WTC11 (cell line): ENCODE results near the gene HAUS5. TPM values are rescaled to one million over a fixed set of nuclear protein-coding genes. Genes with fewer than 3 reads are reported as not detected.

ENCODE experiments used
- ATAC-seq: fragments of 200-7000 bp; cut with Tn5 transposase; 2 replicates; pipeline ENCODE4 v1.10.0; 2021; ENCODE audit warnings: mild to moderate bottlenecking, moderate library complexity
- CTCF ChIA-PET: fragments of 300-600 bp; sonication (Branson Sonifier 250); formaldehyde crosslinking; loops from one replicate; lab custom pipeline; 2021; ENCODE audit warnings: antibody characterized with exemption; lab: Charles Lee
- POLR2A ChIA-PET: fragments of 350-600 bp; sonication (Branson Sonifier 250); formaldehyde crosslinking; loops from one replicate; lab custom pipeline; 2021; ENCODE audit warnings: antibody characterized with exemption; lab: Charles Lee
- DNase-seq: peaks from one replicate; pipeline ENCODE4 v3.0.0; 2021; ENCODE audit warnings: low spot score
- H3K27ac Mint-ChIP-seq: 2 replicates; pipeline ENCODE4 v1.8.0; 2021; ENCODE audit warnings: mixed read lengths
- H3K27me3 Mint-ChIP-seq: 2 replicates; pipeline ENCODE4 v1.8.0; 2021; ENCODE audit warnings: low read depth, mild to moderate bottlenecking, moderate library complexity, mixed read lengths
- H3K36me3 Mint-ChIP-seq: 2 replicates; pipeline ENCODE4 v1.8.0; 2021; ENCODE audit warnings: mixed read lengths
- H3K4me1 Mint-ChIP-seq: 2 replicates; pipeline ENCODE4 v1.8.0; 2022; ENCODE audit warnings: mixed read lengths
- H3K4me3 Mint-ChIP-seq: 2 replicates; pipeline ENCODE4 v1.8.0; 2021; ENCODE audit warnings: mild to moderate bottlenecking, moderate library complexity, mixed read lengths
- H3K9me3 Mint-ChIP-seq: 2 replicates; pipeline ENCODE4 v1.8.0; 2021; ENCODE audit warnings: mixed read lengths
- E2F1 ChIP-seq: sonication (generic); formaldehyde crosslinking; IDR thresholded peaks from 2 replicates; pipeline ENCODE4 v1.8.0; 2022; ENCODE audit warnings: mild to moderate bottlenecking, missing genetic modification reagents
- GABPB1 ChIP-seq: sonication (generic); formaldehyde crosslinking; IDR thresholded peaks from 2 replicates; pipeline ENCODE4 v1.8.1; 2023; ENCODE audit warnings: mild to moderate bottlenecking, missing genetic modification reagents
- GRHL2 ChIP-seq: fragments of 250-450 bp; sonication (Bioruptor Pico); IDR thresholded peaks from 2 replicates; pipeline ENCODE4 v1.8.0; 2022; ENCODE audit warnings: mild to moderate bottlenecking, moderate library complexity; ENCODE audit not compliant: insufficient replicate concordance, severe bottlenecking
- HMGXB4 ChIP-seq: sonication (generic); formaldehyde crosslinking; IDR thresholded peaks from 2 replicates; pipeline ENCODE4 v1.8.1; 2023; ENCODE audit warnings: mild to moderate bottlenecking, moderate library complexity, missing genetic modification reagents
- NFE2L1 ChIP-seq: sonication (generic); formaldehyde crosslinking; IDR thresholded peaks from 2 replicates; pipeline ENCODE4 v1.8.1; 2023; ENCODE audit warnings: missing genetic modification reagents
- PRDM15 ChIP-seq: sonication (generic); formaldehyde crosslinking; IDR thresholded peaks from 2 replicates; pipeline ENCODE4 v1.8.0; 2022; ENCODE audit warnings: missing genetic modification reagents
- SOX15 ChIP-seq: fragments of 250-450 bp; sonication (Bioruptor Pico); IDR thresholded peaks from 2 replicates; pipeline ENCODE4 v1.9.0; 2021; ENCODE audit warnings: mild to moderate bottlenecking
- ZNF219 ChIP-seq: sonication (generic); formaldehyde crosslinking; IDR thresholded peaks from 2 replicates; pipeline ENCODE4 v1.8.0; 2023; ENCODE audit warnings: missing genetic modification reagents, mild to moderate bottlenecking, borderline replicate concordance
- ZNF416 ChIP-seq: fragments of 250-450 bp; sonication (Bioruptor Pico); IDR thresholded peaks from 2 replicates; pipeline ENCODE4 v1.9.0; 2021; ENCODE audit warnings: mild to moderate bottlenecking, inconsistent platforms
- ZNF425 ChIP-seq: fragments of 250-450 bp; sonication (Bioruptor Pico); conservative IDR thresholded peaks from 2 replicates; pipeline ENCODE4 v1.9.0; 2021; ENCODE audit warnings: mild to moderate bottlenecking
- ZNF671 ChIP-seq: fragments of 250-450 bp; sonication (Bioruptor Pico); IDR thresholded peaks from 2 replicates; pipeline ENCODE4 v1.8.0; 2021; ENCODE audit warnings: mild to moderate bottlenecking
- ZSCAN18 ChIP-seq: fragments of 250-450 bp; sonication (Bioruptor Pico); IDR thresholded peaks from 2 replicates; pipeline ENCODE4 v2.1.2; 2022; ENCODE audit warnings: mild to moderate bottlenecking, moderate library complexity
- total RNA-seq: library from RNA; stranded (reverse); gene quantifications from 3 replicates; pipeline ENCODE4 v1.2.3, GENCODE V29; 2021
- TF ChIP-seq, protein P1 (sequence below): fragments of 250-450 bp; sonication (Bioruptor Pico); IDR thresholded peaks from 2 replicates; pipeline ENCODE4 v1.8.0; 2021; ENCODE audit warnings: mild to moderate bottlenecking
- TF ChIP-seq, protein P2 (sequence below): sonication (generic); formaldehyde crosslinking; IDR thresholded peaks from 2 replicates; pipeline ENCODE4 v1.8.1; 2022; ENCODE audit warnings: mild to moderate bottlenecking, missing genetic modification reagents, moderate library complexity, borderline replicate concordance
- TF ChIP-seq, protein P3 (sequence below): sonication (generic); formaldehyde crosslinking; IDR thresholded peaks from 2 replicates; pipeline ENCODE4 v1.8.0; 2022; ENCODE audit warnings: mild to moderate bottlenecking, missing genetic modification reagents

The HAUS5 gene
- total RNA-seq, 1 experiment from 2014 or later: 25.4 TPM

DNA sequence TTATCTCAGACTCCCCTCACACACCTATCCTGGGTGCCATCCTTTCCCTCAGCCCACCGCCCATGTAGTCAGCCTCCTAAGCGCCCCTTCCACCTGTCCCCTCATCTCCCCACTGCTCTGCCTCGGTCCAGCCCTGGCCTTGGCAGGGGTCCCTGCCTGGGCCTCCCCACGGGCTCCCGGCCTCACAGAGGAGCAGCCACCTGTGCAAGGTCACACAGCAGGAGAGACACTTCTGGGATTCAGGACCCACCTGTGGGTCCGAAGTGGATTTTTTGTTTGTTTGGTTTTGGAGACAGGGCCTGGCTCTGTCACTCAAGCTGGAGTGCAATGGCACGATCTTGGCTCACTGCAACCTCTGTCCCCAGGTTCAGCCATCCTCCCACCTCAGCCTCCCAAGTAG is 53.1 kb downstream of the HAUS5 start:
- ATAC-seq (no peak), DNase-seq (no peak)
- Mint-ChIP-seq H3K27me3 (peaks cover 16% of the 10 kb centered on the region), H3K27ac (no peak overlapping the region), H3K36me3 (no peaks in the 10 kb centered on the region), H3K4me1 (0 out of 2 replicates have a peak, but pooled peaks cover 4% of the 10 kb centered on the region), H3K9me3 (no peaks in the 10 kb centered on the region), H3K4me3 (no peak overlapping the region)
- ChIA-PET POLR2A (no interaction called here), CTCF (no interaction called here)
- TF ChIP-seq PRDM15 (CRISPR knock-in tag): no peak
- no peak for TF ChIP-seq ZNF416 (CRISPR knock-in tag)
- TF ChIP-seq, protein P1, sequence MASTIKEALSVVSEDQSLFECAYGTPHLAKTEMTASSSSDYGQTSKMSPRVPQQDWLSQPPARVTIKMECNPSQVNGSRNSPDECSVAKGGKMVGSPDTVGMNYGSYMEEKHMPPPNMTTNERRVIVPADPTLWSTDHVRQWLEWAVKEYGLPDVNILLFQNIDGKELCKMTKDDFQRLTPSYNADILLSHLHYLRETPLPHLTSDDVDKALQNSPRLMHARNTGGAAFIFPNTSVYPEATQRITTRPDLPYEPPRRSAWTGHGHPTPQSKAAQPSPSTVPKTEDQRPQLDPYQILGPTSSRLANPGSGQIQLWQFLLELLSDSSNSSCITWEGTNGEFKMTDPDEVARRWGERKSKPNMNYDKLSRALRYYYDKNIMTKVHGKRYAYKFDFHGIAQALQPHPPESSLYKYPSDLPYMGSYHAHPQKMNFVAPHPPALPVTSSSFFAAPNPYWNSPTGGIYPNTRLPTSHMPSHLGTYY (CRISPR knock-in tag): no peak
- TF ChIP-seq, protein P2, sequence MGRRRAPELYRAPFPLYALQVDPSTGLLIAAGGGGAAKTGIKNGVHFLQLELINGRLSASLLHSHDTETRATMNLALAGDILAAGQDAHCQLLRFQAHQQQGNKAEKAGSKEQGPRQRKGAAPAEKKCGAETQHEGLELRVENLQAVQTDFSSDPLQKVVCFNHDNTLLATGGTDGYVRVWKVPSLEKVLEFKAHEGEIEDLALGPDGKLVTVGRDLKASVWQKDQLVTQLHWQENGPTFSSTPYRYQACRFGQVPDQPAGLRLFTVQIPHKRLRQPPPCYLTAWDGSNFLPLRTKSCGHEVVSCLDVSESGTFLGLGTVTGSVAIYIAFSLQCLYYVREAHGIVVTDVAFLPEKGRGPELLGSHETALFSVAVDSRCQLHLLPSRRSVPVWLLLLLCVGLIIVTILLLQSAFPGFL (CRISPR knock-in tag): no peak
- no peak for TF ChIP-seq HMGXB4
- no peak for TF ChIP-seq GABPB1 (CRISPR knock-in tag)
- TF ChIP-seq E2F1 (CRISPR knock-in tag): no peak
- no peak for TF ChIP-seq GRHL2 (CRISPR knock-in tag)
- TF ChIP-seq ZNF671 (CRISPR knock-in tag): no peak
- no peak for TF ChIP-seq SOX15
- TF ChIP-seq, protein P3, sequence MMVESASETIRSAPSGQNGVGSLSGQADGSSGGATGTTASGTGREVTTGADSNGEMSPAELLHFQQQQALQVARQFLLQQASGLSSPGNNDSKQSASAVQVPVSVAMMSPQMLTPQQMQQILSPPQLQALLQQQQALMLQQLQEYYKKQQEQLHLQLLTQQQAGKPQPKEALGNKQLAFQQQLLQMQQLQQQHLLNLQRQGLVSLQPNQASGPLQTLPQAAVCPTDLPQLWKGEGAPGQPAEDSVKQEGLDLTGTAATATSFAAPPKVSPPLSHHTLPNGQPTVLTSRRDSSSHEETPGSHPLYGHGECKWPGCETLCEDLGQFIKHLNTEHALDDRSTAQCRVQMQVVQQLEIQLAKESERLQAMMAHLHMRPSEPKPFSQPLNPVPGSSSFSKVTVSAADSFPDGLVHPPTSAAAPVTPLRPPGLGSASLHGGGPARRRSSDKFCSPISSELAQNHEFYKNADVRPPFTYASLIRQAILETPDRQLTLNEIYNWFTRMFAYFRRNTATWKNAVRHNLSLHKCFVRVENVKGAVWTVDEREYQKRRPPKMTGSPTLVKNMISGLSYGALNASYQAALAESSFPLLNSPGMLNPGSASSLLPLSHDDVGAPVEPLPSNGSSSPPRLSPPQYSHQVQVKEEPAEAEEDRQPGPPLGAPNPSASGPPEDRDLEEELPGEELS (CRISPR knock-in tag): no peak
- TF ChIP-seq NFE2L1 (CRISPR knock-in tag): no peak
- no peak for TF ChIP-seq ZNF425 (CRISPR knock-in tag)
- no peak for TF ChIP-seq ZNF219 (CRISPR knock-in tag)
- TF ChIP-seq ZSCAN18 (CRISPR knock-in tag): no peak
